ENCODE measurements around the gene ASB13. TPM values are rescaled to one million over a fixed set of nuclear protein-coding genes. Genes with fewer than 3 reads are reported as not detected.
"Not testable (repeated sequence)": the region's sequence is repeated elsewhere in the genome, so short reads cannot be mapped to it uniquely, and the experiment has no call there.

The ASB13 gene
- total and polyA plus RNA-seq, 2 donors (not counting 1 experiment from before 2014, with no cell fraction given) = 2.5 to 4.4 TPM

DNA sequence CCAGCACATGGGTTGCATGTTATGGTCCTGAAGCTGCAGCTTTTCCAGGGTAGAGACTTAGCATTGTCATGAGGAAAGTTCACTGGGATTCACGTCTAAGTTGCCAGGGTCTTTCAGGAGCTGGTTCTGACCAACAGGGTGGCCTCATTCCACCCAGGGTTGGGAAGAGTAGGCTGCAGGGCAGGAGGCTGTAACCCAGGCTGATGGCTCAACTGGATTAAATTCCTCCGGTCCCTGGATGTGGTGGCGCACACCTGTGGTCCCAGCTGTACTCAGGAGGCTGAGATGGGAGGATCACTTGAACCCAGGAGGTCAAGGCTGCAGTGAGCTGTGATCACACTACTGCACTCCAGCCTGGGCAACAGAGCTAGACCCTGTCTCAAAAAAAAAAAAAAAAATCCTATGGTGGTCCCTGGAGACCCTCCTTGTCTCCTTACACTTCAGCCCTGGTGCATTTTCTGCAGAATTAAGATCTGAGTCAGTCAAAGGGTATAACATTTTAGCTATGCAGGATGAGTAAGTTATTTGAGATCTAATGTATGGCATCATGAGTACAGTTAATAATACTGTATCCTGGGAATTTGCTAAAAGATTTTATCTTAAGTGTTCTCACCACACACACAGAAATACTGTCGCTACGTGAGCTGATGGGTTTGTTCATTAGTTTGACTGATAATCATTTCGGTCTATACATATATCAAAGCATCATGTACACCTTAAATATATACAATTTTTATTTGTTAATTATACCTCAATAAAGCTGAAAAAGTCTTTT, 44.0 kb downstream of the ASB13 start:
- Histone ChIP-seq H3K9me3 (ENCODE audit: control extremely low read depth in 1 of 3, control insufficient read depth in 2 of 3, insufficient read depth in 1 of 3, low read length in 2 of 3) (no peaks in the 10 kb centered on the region), H3K27me3 (replicated peaks in 1 of 4; ENCODE audit: control extremely low read depth in 1 of 4, control insufficient read depth in 3 of 4, insufficient read depth in 4 of 4, low read length in 3 of 4) (no peaks in the 10 kb centered on the region), H3K9ac (ENCODE audit: low read length) (no peak overlapping the region), H3K4me1 (ENCODE audit: control insufficient read depth in 2 of 2, insufficient read depth in 2 of 2, low read length in 2 of 2) (peaks cover 0 to 6% of the 10 kb centered on the region in 2 donors), H3K79me2 (ENCODE audit: control insufficient read depth, insufficient read depth, low read length) (no peaks in the 10 kb centered on the region), H3K36me3 (replicated peaks in 1 of 2; ENCODE audit: control extremely low read depth in 1 of 2, control insufficient read depth in 1 of 2, extremely low read depth in 1 of 2, insufficient read depth in 2 of 2, low read length in 1 of 2) (no peaks in the 10 kb centered on the region), H4K20me1 (ENCODE audit: control insufficient read depth, insufficient read depth, low read length, poor library complexity, severe bottlenecking) (no peaks in the 10 kb centered on the region), H2AFZ (ENCODE audit: insufficient read depth, low read depth, low read length, poor library complexity, severe bottlenecking) (no peak overlapping the region), H3K4me3 (ENCODE audit: control extremely low read depth in 1 of 5, extremely low read depth in 1 of 5, insufficient read depth in 1 of 5, low read depth in 2 of 5, low read length in 4 of 5) (no peak overlapping the region), H3K4me2 (replicated peaks; ENCODE audit: low read depth, low read length, poor library complexity, severe bottlenecking) (no peak overlapping the region), H3K27ac (ENCODE audit: low read length in 2 of 2) (no peak overlapping the region)
- Mint-ChIP-seq H3K4me1 (peaks cover 3% of the 10 kb centered on the region), H3K27ac (no peak overlapping the region), H3K4me3 (no peak overlapping the region), H3K9me3 (ENCODE audit: insufficient read depth) (no peaks in the 10 kb centered on the region), H3K27me3 (peaks cover 4% of the 10 kb centered on the region)
- DNase-seq = no peak
- 98% methylated on average over 3 of the region's 6 CpGs for WGBS (ENCODE audit: insufficient coverage)
- TF ChIP-seq, protein P1, sequence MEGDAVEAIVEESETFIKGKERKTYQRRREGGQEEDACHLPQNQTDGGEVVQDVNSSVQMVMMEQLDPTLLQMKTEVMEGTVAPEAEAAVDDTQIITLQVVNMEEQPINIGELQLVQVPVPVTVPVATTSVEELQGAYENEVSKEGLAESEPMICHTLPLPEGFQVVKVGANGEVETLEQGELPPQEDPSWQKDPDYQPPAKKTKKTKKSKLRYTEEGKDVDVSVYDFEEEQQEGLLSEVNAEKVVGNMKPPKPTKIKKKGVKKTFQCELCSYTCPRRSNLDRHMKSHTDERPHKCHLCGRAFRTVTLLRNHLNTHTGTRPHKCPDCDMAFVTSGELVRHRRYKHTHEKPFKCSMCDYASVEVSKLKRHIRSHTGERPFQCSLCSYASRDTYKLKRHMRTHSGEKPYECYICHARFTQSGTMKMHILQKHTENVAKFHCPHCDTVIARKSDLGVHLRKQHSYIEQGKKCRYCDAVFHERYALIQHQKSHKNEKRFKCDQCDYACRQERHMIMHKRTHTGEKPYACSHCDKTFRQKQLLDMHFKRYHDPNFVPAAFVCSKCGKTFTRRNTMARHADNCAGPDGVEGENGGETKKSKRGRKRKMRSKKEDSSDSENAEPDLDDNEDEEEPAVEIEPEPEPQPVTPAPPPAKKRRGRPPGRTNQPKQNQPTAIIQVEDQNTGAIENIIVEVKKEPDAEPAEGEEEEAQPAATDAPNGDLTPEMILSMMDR (IDR thresholded peaks at IDR 0.05) = no peak
- no peak for TF ChIP-seq EZH2 (IDR thresholded peaks at IDR 0.05; ENCODE audit: borderline replicate concordance, insufficient read depth, low read depth, low read length, poor library complexity, severe bottlenecking)
- ChIA-PET POLR2A (interaction anchor here (1.3 kb wide), 2 partner anchors 21 to 176 kb away, joined by 3 read pairs; no protein-coding TSS in a partner anchor), CTCF (interaction anchor here (0.6 to 18.1 kb wide), 41 partner anchors 7 to 807 kb away, joined by 3 to 659 read pairs (median 4); no protein-coding TSS in a partner anchor)
- ATAC-seq (ENCODE audit: low read depth) = no peak
- intact Hi-C loops (cut with micrococcal nuclease) = loop anchor here (2.0 kb wide), 1 partner anchor 774 kb away; no protein-coding TSS in a partner anchor

- H3K4me2 ChIP-seq (replicated peaks; ENCODE audit: low read depth, low read length, poor library complexity, severe bottlenecking); POLR2A ChIA-PET; H3K9me3 Mint-ChIP-seq (ENCODE audit: insufficient read depth): not testable (repeated sequence)
Observed at GRCh38 chr10:5621371-5621770, 45.0 kb downstream of the ASB13 start.

More at GRCh38 chr10:5621371-5621770, 45.0 kb downstream of the ASB13 start:
- 80% methylated on average over 5 of the region's 6 CpGs for WGBS (ENCODE audit: insufficient coverage)
- H4K20me1 ChIP-seq (ENCODE audit: control insufficient read depth, insufficient read depth, low read length, poor library complexity, severe bottlenecking); H3K4me1 ChIP-seq (ENCODE audit: control insufficient read depth in 2 of 2, insufficient read depth in 2 of 2, low read length in 2 of 2); ATAC-seq (ENCODE audit: low read depth); H3K27ac Mint-ChIP-seq; H3K4me3 ChIP-seq (ENCODE audit: control extremely low read depth in 1 of 5, extremely low read depth in 1 of 5, insufficient read depth in 1 of 5, low read depth in 2 of 5, low read length in 4 of 5); H2AFZ ChIP-seq (ENCODE audit: insufficient read depth, low read depth, low read length, poor library complexity, severe bottlenecking); H3K79me2 ChIP-seq (ENCODE audit: control insufficient read depth, insufficient read depth, low read length); H3K36me3 ChIP-seq (replicated peaks in 1 of 2; ENCODE audit: control extremely low read depth in 1 of 2, control insufficient read depth in 1 of 2, extremely low read depth in 1 of 2, insufficient read depth in 2 of 2, low read length in 1 of 2); H3K27me3 ChIP-seq (replicated peaks in 1 of 4; ENCODE audit: control extremely low read depth in 1 of 4, control insufficient read depth in 3 of 4, insufficient read depth in 4 of 4, low read length in 3 of 4); H3K9me3 ChIP-seq (ENCODE audit: control extremely low read depth in 1 of 3, control insufficient read depth in 2 of 3, insufficient read depth in 1 of 3, low read length in 2 of 3); H3K4me1 Mint-ChIP-seq; DNase-seq; H3K4me3 Mint-ChIP-seq; intact Hi-C loops (cut with micrococcal nuclease); H3K27ac ChIP-seq (ENCODE audit: low read length in 2 of 2); H3K27me3 Mint-ChIP-seq; H3K9ac ChIP-seq (ENCODE audit: low read length): not testable (repeated sequence)
- CTCF ChIA-PET = interaction anchor here (1.0 to 18.1 kb wide), 7 partner anchors 8 to 772 kb away, joined by 3 to 659 read pairs (median 15); no protein-coding TSS in a partner anchor
